Caki2 (cell line): Measurements from ENCODE around the gene ARHGAP36. TPM values are rescaled to one million over a fixed set of nuclear protein-coding genes. Genes with fewer than 3 reads are reported as not detected.

Source experiments
- DNase-seq: peaks from one replicate; pipeline ENCODE4 v3.0.0-alpha.2; 2015; ENCODE audit warnings: low read depth
- in situ Hi-C: cut with HindIII; loops from 2 replicates; pipeline ENCODE4 v1.10.0; 2016; ENCODE audit warnings: low sequenced_read_pairs, low pct_unique_long_range_greater_than_20kb, mixed read lengths
- total RNA-seq: library from RNA; depleted of rRNA; stranded (reverse); fragments of >200 nt; shearing (Covaris generic); gene quantifications from 2 replicates; pipeline ENCODE4 v1.2.3, GENCODE V29; 2014; ENCODE audit warnings: low replicate concordance; rRNA removed

The ARHGAP36 gene
- total RNA-seq, 1 experiment from 2014 or later, result not detected

- in situ Hi-C loops, result no loop called here
- no peak for DNase-seq
These were observed 9.9 kb downstream of the ARHGAP36 start for GRCh38 chrX:131067846-131068745.

- DNase-seq, result no peak
- in situ Hi-C loops, result no loop called here
These were observed 11.0 kb downstream of the ARHGAP36 start for GRCh38 chrX:131068945-131069719.

- in situ Hi-C loops, result no loop called here
- DNase-seq, result no peak
These were observed 14.9 kb downstream of the ARHGAP36 start for GRCh38 chrX:131072871-131073571.

GRCh38 chrX:131073607-131074006 is 15.5 kb downstream of the ARHGAP36 start:
- DNase-seq, result no peak
- in situ Hi-C loops, result no loop called here

- DNase-seq, result no peak
- in situ Hi-C loops, result no loop called here
These were observed 23.9 kb downstream of the ARHGAP36 start for GRCh38 chrX:131081772-131082740.

GRCh38 chrX:131083510-131084142 is 25.5 kb downstream of the ARHGAP36 start:
- DNase-seq, result no peak
- in situ Hi-C loops, result no loop called here

GRCh38 chrX:131084145-131084544 is 26.0 kb downstream of the ARHGAP36 start:
- in situ Hi-C loops, result no loop called here
- DNase-seq, result no peak

GRCh38 chrX:131136776-131137175 is 78.6 kb downstream of the ARHGAP36 start:
- DNase-seq, result no peak
- in situ Hi-C loops, result no loop called here

- no peak for DNase-seq
- in situ Hi-C loops, result no loop called here
These were observed 80.9 kb downstream of the ARHGAP36 start for GRCh38 chrX:131139072-131139471.

Other genes starting within 250 kb of the ARHGAP36 start
- gene ENOX2, start 155.1 kb upstream of the ARHGAP36 start, total RNA-seq, result 3.2 and 7.8 TPM in 2 replicates
- 0.81 TPM in 1 of 2 replicates, not detected in the other for gene IGSF1, start 231.0 kb downstream of the ARHGAP36 start, total RNA-seq